Lower lobe of right lung (tissue), 2 donors: Measurements from ENCODE around the gene RLN3. TPM values are rescaled to one million over a fixed set of nuclear protein-coding genes. Genes with fewer than 3 reads are reported as not detected.

Source experiments
- ATAC-seq, 2 donors: fragments of 200-7000 bp; cut with Tn5 transposase; one replicate each; pipeline ENCODE4 v1.9.1; 2020 to 2022; ENCODE audit warnings: mild to moderate bottlenecking in 2 of 2, moderate library complexity in 2 of 2
- DNase-seq: peaks from one replicate; pipeline ENCODE4 v3.0.0-alpha.2; 2020
- H3K27ac ChIP-seq: fragments of 200-600 bp; one replicate; pipeline ENCODE4 v1.8.0; 2022
- H3K27me3 ChIP-seq: fragments of 200-600 bp; one replicate; pipeline ENCODE4 v1.8.0; 2022; ENCODE audit warnings: low read depth
- H3K36me3 ChIP-seq: fragments of 200-600 bp; one replicate; pipeline ENCODE4 v1.8.0; 2022; ENCODE audit warnings: mild to moderate bottlenecking
- H3K4me1 ChIP-seq: fragments of 200-600 bp; one replicate; pipeline ENCODE4 v1.8.0; 2022
- H3K4me3 ChIP-seq: fragments of 200-600 bp; one replicate; pipeline ENCODE4 v1.8.0; 2022; ENCODE audit warnings: mild to moderate bottlenecking
- H3K9me3 ChIP-seq: fragments of 200-600 bp; one replicate; pipeline ENCODE4 v1.8.0; 2022
- intact Hi-C: fragments of 100-400 bp; cut with DNase I; formaldehyde crosslinking; loops from one replicate; pipeline ENCODE4 v1.11.0; 2022
- total RNA-seq: library from RNA; stranded (reverse); fragmentation: NEBNext Ultra II Directional; extraction: Animal tissue kit (Norgen Biotek cat#: 25700); gene quantifications from one replicate; pipeline ENCODE4 v1.2.1, GENCODE V29; 2021
- TF ChIP-seq, protein P1 (sequence below): fragments of 200-600 bp; IDR thresholded peaks from one replicate; pipeline ENCODE4 v1.8.0; 2022; ENCODE audit warnings: antibody characterized with exemption, mild to moderate bottlenecking
- donor health status: DM: no; HTN: yes; CAD: no; lungs with severe emphysema.

Gene RLN3
- total RNA-seq, 1 donor from 2014 or later: not detected

DNA sequence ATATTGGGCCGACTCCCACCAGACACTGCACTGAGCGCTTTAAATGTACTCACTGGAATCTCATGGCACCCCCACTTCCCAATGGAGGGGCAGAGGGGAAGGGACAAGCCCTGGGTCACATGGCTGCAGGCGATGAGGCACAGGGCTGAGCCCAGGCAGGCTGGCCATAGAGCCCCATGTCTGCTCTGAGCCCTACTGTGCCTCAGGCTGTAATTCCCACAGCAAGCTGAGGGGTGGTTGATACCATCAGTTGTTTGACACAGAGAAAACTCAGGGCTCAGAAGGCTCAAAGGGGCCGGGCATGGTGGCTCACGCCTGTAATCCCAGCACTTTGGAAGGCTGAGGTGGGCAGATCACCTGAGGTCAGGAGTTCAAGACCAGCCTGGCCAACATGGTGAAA lies 46.9 kb upstream of the RLN3 start:
- TF ChIP-seq, protein P1, sequence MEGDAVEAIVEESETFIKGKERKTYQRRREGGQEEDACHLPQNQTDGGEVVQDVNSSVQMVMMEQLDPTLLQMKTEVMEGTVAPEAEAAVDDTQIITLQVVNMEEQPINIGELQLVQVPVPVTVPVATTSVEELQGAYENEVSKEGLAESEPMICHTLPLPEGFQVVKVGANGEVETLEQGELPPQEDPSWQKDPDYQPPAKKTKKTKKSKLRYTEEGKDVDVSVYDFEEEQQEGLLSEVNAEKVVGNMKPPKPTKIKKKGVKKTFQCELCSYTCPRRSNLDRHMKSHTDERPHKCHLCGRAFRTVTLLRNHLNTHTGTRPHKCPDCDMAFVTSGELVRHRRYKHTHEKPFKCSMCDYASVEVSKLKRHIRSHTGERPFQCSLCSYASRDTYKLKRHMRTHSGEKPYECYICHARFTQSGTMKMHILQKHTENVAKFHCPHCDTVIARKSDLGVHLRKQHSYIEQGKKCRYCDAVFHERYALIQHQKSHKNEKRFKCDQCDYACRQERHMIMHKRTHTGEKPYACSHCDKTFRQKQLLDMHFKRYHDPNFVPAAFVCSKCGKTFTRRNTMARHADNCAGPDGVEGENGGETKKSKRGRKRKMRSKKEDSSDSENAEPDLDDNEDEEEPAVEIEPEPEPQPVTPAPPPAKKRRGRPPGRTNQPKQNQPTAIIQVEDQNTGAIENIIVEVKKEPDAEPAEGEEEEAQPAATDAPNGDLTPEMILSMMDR: no peak
- H3K27ac ChIP-seq: no peak overlapping the region
- H3K4me3 ChIP-seq: no peak overlapping the region
- no peak for DNase-seq
- intact Hi-C loops: no loop called here
- H3K9me3 ChIP-seq: no peaks in the 10 kb centered on the region
- no peak for ATAC-seq
- peaks cover 31% of the 10 kb centered on the region for H3K4me1 ChIP-seq
- H3K27me3 ChIP-seq: no peaks in the 10 kb centered on the region
- H3K36me3 ChIP-seq: peaks cover 17% of the 10 kb centered on the region

- H3K4me1 ChIP-seq: peaks cover 36% of the 10 kb centered on the region
- H3K9me3 ChIP-seq: no peaks in the 10 kb centered on the region
- no peaks in the 10 kb centered on the region for H3K27me3 ChIP-seq
- no peak overlapping the region for H3K27ac ChIP-seq
- ATAC-seq: no peak
- intact Hi-C loops: no loop called here
- peaks cover 12% of the 10 kb centered on the region for H3K36me3 ChIP-seq
- DNase-seq: no peak
- H3K4me3 ChIP-seq: no peak overlapping the region
- TF ChIP-seq, protein P1: no peak
These were observed 46.5 kb upstream of the RLN3 start for GRCh38 chr19:13981467-13981866.

- peaks cover 9% of the 10 kb centered on the region for H3K36me3 ChIP-seq
- no peak for ATAC-seq
- H3K4me1 ChIP-seq: peaks cover 42% of the 10 kb centered on the region
- no peaks in the 10 kb centered on the region for H3K27me3 ChIP-seq
- DNase-seq: no peak
- intact Hi-C loops: no loop called here
- H3K27ac ChIP-seq: no peak overlapping the region
- TF ChIP-seq, protein P1: no peak
- no peaks in the 10 kb centered on the region for H3K9me3 ChIP-seq
- no peak overlapping the region for H3K4me3 ChIP-seq
These were observed 45.9 kb upstream of the RLN3 start for GRCh38 chr19:13981988-13982501.

GRCh38 chr19:13982773-13983172 lies 45.2 kb upstream of the RLN3 start:
- Histone ChIP-seq H3K9me3 (no peaks in the 10 kb centered on the region), H3K27ac (no peak overlapping the region), H3K36me3 (peaks cover 9% of the 10 kb centered on the region), H3K4me1 (peaks cover 49% of the 10 kb centered on the region), H3K4me3 (no peak overlapping the region), H3K27me3 (no peaks in the 10 kb centered on the region)
- intact Hi-C loops: no loop called here
- ATAC-seq: no peak
- DNase-seq: no peak
- TF ChIP-seq, protein P1: no peak

DNA sequence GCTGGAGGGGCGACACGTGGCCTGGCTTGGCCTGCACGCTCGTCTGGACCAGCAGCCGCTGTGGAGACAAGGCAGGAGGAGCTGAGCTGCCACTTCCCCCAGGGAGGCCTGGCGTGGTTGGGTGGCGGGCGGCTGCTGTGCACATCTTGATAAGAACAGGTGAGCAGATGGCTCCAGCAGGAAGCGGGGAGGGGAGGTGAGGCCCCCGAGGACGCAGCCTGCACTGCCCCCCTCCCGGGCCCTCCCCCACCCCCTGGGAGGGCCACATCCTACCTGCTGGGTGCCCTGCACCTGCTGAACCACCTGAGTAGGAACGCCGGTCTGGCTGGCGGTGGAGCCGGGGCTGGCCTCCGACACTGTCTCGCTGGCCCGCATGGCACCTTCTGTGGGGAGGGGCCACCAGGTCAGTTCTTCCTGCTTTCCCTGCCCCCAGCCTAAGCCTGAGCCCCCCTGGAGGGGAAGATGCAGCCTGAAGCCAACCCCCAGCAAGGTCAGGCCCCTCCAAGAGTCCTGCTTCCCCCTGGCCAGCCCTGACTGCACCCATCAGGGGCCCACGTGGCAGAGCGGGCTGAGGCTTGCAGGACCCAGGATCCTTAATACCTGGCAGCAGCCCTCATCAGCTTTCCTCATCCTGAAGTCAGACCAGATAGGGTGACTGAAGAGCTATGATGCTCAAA lies 44.6 kb upstream of the RLN3 start:
- Histone ChIP-seq H3K9me3 (no peaks in the 10 kb centered on the region), H3K4me3 (no peak overlapping the region), H3K4me1 (peaks cover 50% of the 10 kb centered on the region), H3K27me3 (no peaks in the 10 kb centered on the region), H3K27ac (no peak overlapping the region), H3K36me3 (peaks cover 9% of the 10 kb centered on the region)
- intact Hi-C loops: no loop called here
- TF ChIP-seq, protein P1: no peak
- DNase-seq: no peak
- ATAC-seq: no peak
